Erythroblast (primary cell): ENCODE data around the gene ARF3.

Source experiments
- GATA1 ChIP-seq: IDR thresholded peaks from 2 replicates; pipeline ENCODE4 v1.6.1; 2011; ENCODE audit warnings: low read depth, mild to moderate bottlenecking, control low read depth, low read length, moderate library complexity
- POLR2A ChIP-seq: IDR thresholded peaks from 2 replicates; pipeline ENCODE4 v1.6.1; 2011; ENCODE audit warnings: mild to moderate bottlenecking, low read length

DNA sequence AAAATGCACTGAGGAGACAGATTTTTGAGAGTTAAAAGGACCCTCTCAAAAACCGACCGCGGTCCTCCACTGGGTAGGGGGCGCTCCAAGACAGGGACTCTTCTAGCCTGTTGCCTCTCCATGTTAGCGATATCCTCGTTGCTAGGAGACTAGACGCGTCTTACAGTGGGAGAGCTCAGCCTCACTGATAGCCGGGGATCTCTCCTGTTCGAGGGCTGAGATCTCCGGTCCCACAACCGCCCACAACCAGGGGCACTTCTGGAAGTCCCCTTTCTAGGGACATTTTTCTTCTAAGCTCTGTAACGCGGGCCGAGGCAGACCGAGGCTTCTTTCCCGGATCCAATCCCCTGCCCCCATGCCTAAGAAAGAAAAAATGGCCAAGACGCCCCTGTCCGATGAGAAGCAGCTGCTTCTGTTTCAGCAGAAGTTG, 53.3 kb downstream of the ARF3 start:
- no peak for TF ChIP-seq POLR2A
- TF ChIP-seq GATA1 = no peak
